Astrocyte (in vitro differentiated cells and primary cell): Measurements from ENCODE around the gene GHRHR. TPM values are rescaled to one million over a fixed set of nuclear protein-coding genes. Genes with fewer than 3 reads are reported as not detected.

ENCODE experiments used
- DNase-seq: peaks from one replicate; pipeline ENCODE4 v3.0.0-alpha.2; 2010; ENCODE audit warnings: low read depth
- FAIRE-seq: peaks from 2 replicates; lab custom pipeline; 2011; peaks lifted over from hg19 to GRCh38; lab: Jason Lieb, UNC
- H2AFZ ChIP-seq: 2 replicates; pipeline ENCODE4 v1.6.0; 2012; ENCODE audit warnings: low read depth, low read length, inconsistent platforms
- H3K27ac ChIP-seq: 2 replicates; pipeline ENCODE4 v1.5.1; 2011; ENCODE audit warnings: low read depth, low read length, inconsistent platforms
- H3K27me3 ChIP-seq: 2 replicates; pipeline ENCODE4 v1.6.0; 2011; ENCODE audit warnings: low read length, inconsistent platforms; ENCODE audit not compliant: insufficient read depth
- H3K36me3 ChIP-seq: 2 replicates; pipeline ENCODE4 v1.5.1; 2011; ENCODE audit warnings: low read length, inconsistent platforms; ENCODE audit not compliant: insufficient read depth
- H3K4me1 ChIP-seq: 2 replicates; pipeline ENCODE4 v1.5.1; 2011; ENCODE audit warnings: low read length, inconsistent platforms; ENCODE audit not compliant: insufficient read depth
- H3K4me2 ChIP-seq: 2 replicates; pipeline ENCODE4 v1.6.0; 2012; ENCODE audit warnings: low read length, inconsistent platforms
- H3K4me3 ChIP-seq: 2 replicates; pipeline ENCODE4 v1.5.1; 2011; ENCODE audit warnings: low read depth, mild to moderate bottlenecking, low read length, inconsistent platforms; ENCODE audit not compliant: insufficient read depth
- H3K79me2 ChIP-seq: 2 replicates; pipeline ENCODE4 v1.6.0; 2012; ENCODE audit warnings: mild to moderate bottlenecking, low read length, inconsistent platforms; ENCODE audit not compliant: insufficient read depth
- H3K9ac ChIP-seq: 2 replicates; pipeline ENCODE4 v1.6.0; 2012; ENCODE audit warnings: mild to moderate bottlenecking, low read length, inconsistent platforms
- H3K9me3 ChIP-seq: 2 replicates; pipeline ENCODE4 v1.5.1; 2012; ENCODE audit warnings: low read depth, mild to moderate bottlenecking, low read length, inconsistent platforms; ENCODE audit not compliant: insufficient read depth
- H4K20me1 ChIP-seq: 2 replicates; pipeline ENCODE4 v1.6.0; 2012; ENCODE audit warnings: low read length, inconsistent platforms; ENCODE audit not compliant: insufficient read depth
- H3K27ac Mint-ChIP-seq: one replicate; pipeline ENCODE4 v1.8.0; 2021; ENCODE audit warnings: mild to moderate bottlenecking, mixed read lengths; ENCODE audit not compliant: unreplicated experiment
- H3K27me3 Mint-ChIP-seq: one replicate; pipeline ENCODE4 v1.8.0; 2021; ENCODE audit warnings: low read depth, mixed read lengths; ENCODE audit not compliant: unreplicated experiment
- H3K36me3 Mint-ChIP-seq: one replicate; pipeline ENCODE4 v1.8.0; 2021; ENCODE audit warnings: low read depth, mixed read lengths; ENCODE audit not compliant: unreplicated experiment
- H3K4me1 Mint-ChIP-seq: one replicate; pipeline ENCODE4 v1.8.0; 2021; ENCODE audit warnings: low read depth, mixed read lengths; ENCODE audit not compliant: unreplicated experiment
- H3K4me3 Mint-ChIP-seq: one replicate; pipeline ENCODE4 v1.8.0; 2021; ENCODE audit warnings: mild to moderate bottlenecking, moderate library complexity, mixed read lengths; ENCODE audit not compliant: unreplicated experiment
- H3K9me3 Mint-ChIP-seq: one replicate; pipeline ENCODE4 v1.8.0; 2021; ENCODE audit warnings: mild to moderate bottlenecking, mixed read lengths; ENCODE audit not compliant: unreplicated experiment
- EZH2 ChIP-seq: IDR thresholded peaks from 2 replicates; pipeline ENCODE4 v1.6.1; 2012; ENCODE audit warnings: mild to moderate bottlenecking, low read length, inconsistent platforms; ENCODE audit not compliant: insufficient read depth
- total RNA-seq: library from RNA; stranded (reverse); gene quantifications from 2 replicates; pipeline ENCODE4 v1.2.1, GENCODE V29; 2021
- TF ChIP-seq, protein P1 (sequence below): IDR thresholded peaks from 2 replicates; pipeline ENCODE4 v1.5.1; 2011; ENCODE audit warnings: low read depth, mild to moderate bottlenecking, inconsistent platforms, low read length, moderate library complexity; ENCODE audit not compliant: insufficient read depth

The GHRHR gene
- total RNA-seq, 1 donor from 2014 or later: not detected

DNA sequence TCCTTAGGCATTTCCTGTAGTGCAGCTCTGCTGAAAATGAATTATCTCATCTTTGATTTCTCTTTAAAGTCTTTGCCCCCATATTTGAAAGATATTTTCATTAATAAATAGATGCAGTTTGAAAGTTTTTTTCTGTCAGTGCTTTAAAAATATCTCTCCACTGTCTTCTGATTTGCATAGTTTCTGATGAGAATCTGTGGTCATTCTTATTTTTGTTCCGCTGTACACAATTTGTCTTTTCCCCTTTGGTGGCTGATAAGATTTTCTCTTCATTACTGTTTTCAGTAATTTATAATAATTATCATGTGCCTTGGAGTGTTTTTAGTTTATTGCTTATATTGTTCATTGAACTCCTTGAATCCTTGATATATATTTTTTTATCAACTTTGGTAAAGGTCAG, 7.0 kb upstream of the GHRHR start:
- Histone ChIP-seq H3K4me2 (no peak overlapping the region), H4K20me1 (no peaks in the 10 kb centered on the region), H2AFZ (no peak overlapping the region), H3K36me3 (no peaks in the 10 kb centered on the region), H3K4me3 (no peak overlapping the region), H3K79me2 (no peaks in the 10 kb centered on the region), H3K27ac (no peak overlapping the region), H3K9me3 (peaks cover 3% of the 10 kb centered on the region), H3K4me1 (no peaks in the 10 kb centered on the region), H3K27me3 (no peaks in the 10 kb centered on the region), H3K9ac (no peak overlapping the region)
- no peak overlapping the region for H3K4me3 Mint-ChIP-seq
- H3K4me1 Mint-ChIP-seq: no peaks in the 10 kb centered on the region
- peaks cover 10% of the 10 kb centered on the region for H3K9me3 Mint-ChIP-seq
- no peak for TF ChIP-seq EZH2
- TF ChIP-seq, protein P1, sequence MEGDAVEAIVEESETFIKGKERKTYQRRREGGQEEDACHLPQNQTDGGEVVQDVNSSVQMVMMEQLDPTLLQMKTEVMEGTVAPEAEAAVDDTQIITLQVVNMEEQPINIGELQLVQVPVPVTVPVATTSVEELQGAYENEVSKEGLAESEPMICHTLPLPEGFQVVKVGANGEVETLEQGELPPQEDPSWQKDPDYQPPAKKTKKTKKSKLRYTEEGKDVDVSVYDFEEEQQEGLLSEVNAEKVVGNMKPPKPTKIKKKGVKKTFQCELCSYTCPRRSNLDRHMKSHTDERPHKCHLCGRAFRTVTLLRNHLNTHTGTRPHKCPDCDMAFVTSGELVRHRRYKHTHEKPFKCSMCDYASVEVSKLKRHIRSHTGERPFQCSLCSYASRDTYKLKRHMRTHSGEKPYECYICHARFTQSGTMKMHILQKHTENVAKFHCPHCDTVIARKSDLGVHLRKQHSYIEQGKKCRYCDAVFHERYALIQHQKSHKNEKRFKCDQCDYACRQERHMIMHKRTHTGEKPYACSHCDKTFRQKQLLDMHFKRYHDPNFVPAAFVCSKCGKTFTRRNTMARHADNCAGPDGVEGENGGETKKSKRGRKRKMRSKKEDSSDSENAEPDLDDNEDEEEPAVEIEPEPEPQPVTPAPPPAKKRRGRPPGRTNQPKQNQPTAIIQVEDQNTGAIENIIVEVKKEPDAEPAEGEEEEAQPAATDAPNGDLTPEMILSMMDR: no peak
- FAIRE-seq (no peak), DNase-seq (no peak)
- peaks cover 2% of the 10 kb centered on the region for H3K36me3 Mint-ChIP-seq
- no peak overlapping the region for H3K27ac Mint-ChIP-seq
- H3K27me3 Mint-ChIP-seq: no peaks in the 10 kb centered on the region

DNA sequence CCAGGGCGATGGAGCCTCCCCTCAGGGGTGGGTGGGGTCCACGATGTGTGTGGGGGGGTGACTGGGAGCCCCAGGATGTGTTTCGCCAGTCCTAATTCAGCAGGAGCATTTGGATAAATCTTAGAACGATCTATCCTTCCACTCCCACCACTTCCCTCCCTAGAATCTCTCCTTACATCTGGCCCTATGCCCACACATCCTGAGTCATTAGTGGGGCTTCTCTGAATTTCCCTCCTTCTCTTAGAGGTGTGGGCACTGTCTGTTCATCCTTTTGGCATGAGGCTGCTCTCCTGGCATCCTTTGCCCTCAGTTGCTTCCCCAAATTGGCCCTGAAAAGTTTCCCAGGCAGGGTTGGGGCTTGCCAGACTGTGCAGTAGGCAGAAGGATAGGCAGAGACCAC, 1.6 kb downstream of the GHRHR start:
- no peak for FAIRE-seq
- H3K27me3 Mint-ChIP-seq: peaks cover 62% of the 10 kb centered on the region

DNA sequence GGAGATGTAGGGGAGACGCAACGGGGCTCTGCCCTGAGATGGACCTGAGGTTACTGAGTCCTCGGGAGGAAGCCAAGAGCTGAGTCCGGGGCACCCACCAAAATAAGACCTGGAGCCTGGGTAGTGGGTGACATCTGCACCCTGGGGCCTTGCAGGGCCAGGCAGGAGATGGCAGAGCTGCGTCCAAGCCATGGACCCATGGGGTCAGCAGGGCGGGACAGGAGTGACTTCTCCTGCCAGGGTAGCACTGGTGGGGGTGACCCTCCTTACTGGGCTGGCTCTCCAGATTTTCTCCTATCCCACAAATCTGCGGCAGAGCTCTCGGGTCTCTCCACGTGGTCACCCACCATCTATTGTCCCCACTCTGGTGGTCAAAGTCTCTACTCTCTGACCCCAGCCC, 2.1 kb downstream of the GHRHR start:
- no peak overlapping the region for H3K9ac ChIP-seq
- H3K27me3 Mint-ChIP-seq: peaks cover 65% of the 10 kb centered on the region

More for the DNA sequence above, 1.6 kb downstream of the GHRHR start:
- Mint-ChIP-seq H3K36me3 (no peaks in the 10 kb centered on the region), H3K9me3 (no peaks in the 10 kb centered on the region), H3K4me3 (no peak overlapping the region), H3K27ac (no peak overlapping the region), H3K4me1 (no peaks in the 10 kb centered on the region)
- H3K9me3 ChIP-seq: no peaks in the 10 kb centered on the region
- H3K27me3 ChIP-seq: peaks cover 22% of the 10 kb centered on the region
- H3K79me2 ChIP-seq: no peaks in the 10 kb centered on the region
- H3K36me3 ChIP-seq: no peaks in the 10 kb centered on the region
- no peaks in the 10 kb centered on the region for H3K4me1 ChIP-seq
- no peak for TF ChIP-seq EZH2
- TF ChIP-seq, protein P1: no peak
- H4K20me1 ChIP-seq: no peaks in the 10 kb centered on the region
- no peak overlapping the region for H3K4me2 ChIP-seq
- no peak overlapping the region for H3K27ac ChIP-seq
- no peak overlapping the region for H3K4me3 ChIP-seq
- H3K9ac ChIP-seq: no peak overlapping the region
- no peak for DNase-seq
- H2AFZ ChIP-seq: no peak overlapping the region

More for the DNA sequence above, 2.1 kb downstream of the GHRHR start:
- Mint-ChIP-seq H3K27ac (no peak overlapping the region), H3K9me3 (no peaks in the 10 kb centered on the region), H3K4me1 (no peaks in the 10 kb centered on the region), H3K36me3 (no peaks in the 10 kb centered on the region), H3K4me3 (no peak overlapping the region)
- H3K79me2 ChIP-seq: no peaks in the 10 kb centered on the region
- TF ChIP-seq EZH2: no peak
- TF ChIP-seq, protein P1: no peak
- DNase-seq: no peak
- H3K4me2 ChIP-seq: no peak overlapping the region
- peaks cover 26% of the 10 kb centered on the region for H3K27me3 ChIP-seq
- no peak overlapping the region for H2AFZ ChIP-seq
- FAIRE-seq: no peak
- H3K36me3 ChIP-seq: no peaks in the 10 kb centered on the region
- H3K4me1 ChIP-seq: no peaks in the 10 kb centered on the region
- H3K4me3 ChIP-seq: no peak overlapping the region
- no peaks in the 10 kb centered on the region for H3K9me3 ChIP-seq
- H4K20me1 ChIP-seq: no peaks in the 10 kb centered on the region
- H3K27ac ChIP-seq: no peak overlapping the region
